MCF 10A (cell line): ENCODE results near the gene DISP3. TPM values are rescaled to one million over a fixed set of nuclear protein-coding genes. Genes with fewer than 3 reads are reported as not detected.

Experiments
- BruUV-seq: library from RNA; stranded (reverse); fragments of 400-500 nt; replicated peaks from 2 replicates; lab custom pipeline; 2021; lab: Mats Ljungman, UMichigan
- CTCF ChIA-PET: fragments of 300-600 bp; sonication (Branson Sonifier 250); formaldehyde crosslinking; extraction: SDS; loops from one replicate; lab custom pipeline; 2021; ENCODE audit warnings: antibody characterized with exemption, inconsistent platforms; lab: Yijun Ruan, JAX
- POLR2A ChIA-PET: fragments of 300-600, 350-650 bp; sonication (Branson Sonifier 250); formaldehyde crosslinking; extraction: SDS; loops from one replicate; lab custom pipeline; 2020; ENCODE audit warnings: antibody characterized with exemption, inconsistent platforms; lab: Yijun Ruan, JAX
- DNase-seq: peaks from one replicate; pipeline ENCODE4 v3.0.0-alpha.2; 2018; ENCODE audit not compliant: unreplicated experiment
- H3K27ac Mint-ChIP-seq: one replicate; pipeline ENCODE4 v1.8.0; 2022; ENCODE audit warnings: mild to moderate bottlenecking, low read depth, mixed read lengths; ENCODE audit not compliant: unreplicated experiment
- H3K27me3 Mint-ChIP-seq: one replicate; pipeline ENCODE4 v1.8.0; 2022; ENCODE audit warnings: mixed read lengths; ENCODE audit not compliant: insufficient read depth, unreplicated experiment
- H3K36me3 Mint-ChIP-seq: one replicate; pipeline ENCODE4 v1.8.0; 2022; ENCODE audit warnings: mild to moderate bottlenecking, moderate library complexity, mixed read lengths; ENCODE audit not compliant: insufficient read depth, unreplicated experiment
- H3K4me1 Mint-ChIP-seq: one replicate; pipeline ENCODE4 v1.8.0; 2022; ENCODE audit warnings: mixed read lengths; ENCODE audit not compliant: insufficient read depth, unreplicated experiment
- H3K4me3 Mint-ChIP-seq: one replicate; pipeline ENCODE4 v1.8.0; 2022; ENCODE audit warnings: mild to moderate bottlenecking, moderate library complexity, mixed read lengths; ENCODE audit not compliant: unreplicated experiment
- H3K9me3 Mint-ChIP-seq: one replicate; pipeline ENCODE4 v1.8.0; 2022; ENCODE audit warnings: mixed read lengths; ENCODE audit not compliant: unreplicated experiment
- CTCF ChIP-seq: fragments of 200-600 bp; IDR thresholded peaks from one replicate; pipeline ENCODE4 v1.8.0; 2022; ENCODE audit warnings: antibody characterized with exemption, mild to moderate bottlenecking; ENCODE audit not compliant: unreplicated experiment
- intact Hi-C: fragments of 100-400 bp; cut with micrococcal nuclease; formaldehyde crosslinking; loops from 2 replicates; pipeline ENCODE4 v1.14.1; 2022
- total RNA-seq: library from RNA; stranded (reverse); gene quantifications from 2 replicates; pipeline ENCODE4 v1.2.3, GENCODE V29; 2022

DISP3 gene
- total RNA-seq, 1 experiment from 2014 or later, result 0.09 TPM

- BruUV-seq, result no TSS peak
- ChIA-PET CTCF (interaction anchor here (0.9 kb wide), 1 partner anchor 23 kb away, joined by 5 read pairs; no protein-coding TSS in a partner anchor), POLR2A (no interaction called here)
- Mint-ChIP-seq H3K4me1 (no peaks in the 10 kb centered on the region), H3K4me3 (no peak overlapping the region), H3K9me3 (no peaks in the 10 kb centered on the region), H3K36me3 (peaks cover 5% of the 10 kb centered on the region), H3K27me3 (no peaks in the 10 kb centered on the region), H3K27ac (no peak overlapping the region)
- no peak for DNase-seq
- intact Hi-C loops, result no loop called here
- TF ChIP-seq CTCF, result no peak
Measured at GRCh38 chr1:11521582-11522399, 42.8 kb downstream of the DISP3 start.

GRCh38 chr1:11522400-11523235, 43.7 kb downstream of the DISP3 start:
- no TSS peak for BruUV-seq
- DNase-seq, result no peak
- intact Hi-C loops, result no loop called here
- POLR2A ChIA-PET, result no interaction called here
- Mint-ChIP-seq H3K27ac (no peak overlapping the region), H3K4me1 (no peaks in the 10 kb centered on the region), H3K36me3 (no peaks in the 10 kb centered on the region), H3K4me3 (no peak overlapping the region), H3K9me3 (no peaks in the 10 kb centered on the region), H3K27me3 (no peaks in the 10 kb centered on the region)
- no peak for TF ChIP-seq CTCF
- CTCF ChIA-PET, result no interaction called here

- no peaks in the 10 kb centered on the region for H3K9me3 Mint-ChIP-seq
- POLR2A ChIA-PET, result no interaction called here
- TF ChIP-seq CTCF, result no peak
Measured at GRCh38 chr1:11523261-11523660, 44.3 kb downstream of the DISP3 start.

More at GRCh38 chr1:11523261-11523660, 44.3 kb downstream of the DISP3 start:
- H3K27me3 Mint-ChIP-seq, result no peaks in the 10 kb centered on the region
- no peak overlapping the region for H3K27ac Mint-ChIP-seq
- H3K36me3 Mint-ChIP-seq, result no peaks in the 10 kb centered on the region
- BruUV-seq, result no TSS peak
- H3K4me1 Mint-ChIP-seq, result no peaks in the 10 kb centered on the region
- CTCF ChIA-PET, result no interaction called here
- intact Hi-C loops, result no loop called here
- H3K4me3 Mint-ChIP-seq, result no peak overlapping the region
- DNase-seq, result no peak
